Activated T-cell treated with anti-CD3 and anti-CD28 coated beads, Interleukin-2, amount 50 U/mL, for 4 hours (primary cell): Measurements from ENCODE around the gene TRIM44. TPM values are rescaled to one million over a fixed set of nuclear protein-coding genes. Genes with fewer than 3 reads are reported as not detected.

Experiments
- ATAC-seq, 2 donors: fragments of 200-7000 bp; cut with Tn5 transposase; one replicate each; pipeline ENCODE4 v1.10.0; 2021
- DNase-seq: peaks from one replicate; pipeline ENCODE4 v3.0.0-alpha.2; 2020
- H3K27me3 Mint-ChIP-seq: one replicate; pipeline ENCODE4 v1.8.0; 2021; ENCODE audit warnings: low read depth, mixed read lengths
- H3K36me3 Mint-ChIP-seq: one replicate; pipeline ENCODE4 v1.8.0; 2022; ENCODE audit warnings: mixed read lengths; ENCODE audit not compliant: insufficient read depth
- H3K4me1 Mint-ChIP-seq: one replicate; pipeline ENCODE4 v1.8.0; 2021; ENCODE audit warnings: low read depth, mixed read lengths
- H3K4me3 Mint-ChIP-seq: one replicate; pipeline ENCODE4 v1.8.0; 2021; ENCODE audit warnings: mild to moderate bottlenecking, moderate library complexity, mixed read lengths
- H3K9me3 Mint-ChIP-seq: one replicate; pipeline ENCODE4 v1.8.0; 2021; ENCODE audit warnings: mixed read lengths
- total RNA-seq, 3 donors: library from RNA; stranded (reverse); gene quantifications; one replicate each; pipeline ENCODE4 v1.2.1, GENCODE V29; 2021

TRIM44 gene
- total RNA-seq, 3 donors from 2014 or later = 38.6 to 48.5 (median 45.3) TPM

- no peak overlapping the region for H3K4me3 Mint-ChIP-seq
- ATAC-seq (no peak), DNase-seq (no peak)
- H3K9me3 Mint-ChIP-seq = peaks cover 15% of the 10 kb centered on the region
- H3K36me3 Mint-ChIP-seq = no peaks in the 10 kb centered on the region
- peaks cover 2% of the 10 kb centered on the region for H3K27me3 Mint-ChIP-seq
- no peaks in the 10 kb centered on the region for H3K4me1 Mint-ChIP-seq
Measured at GRCh38 chr11:35864131-35864530, 201.6 kb downstream of the TRIM44 start.

GRCh38 chr11:35866601-35867000, 204.0 kb downstream of the TRIM44 start:
- no peaks in the 10 kb centered on the region for H3K36me3 Mint-ChIP-seq
- ATAC-seq (no peak), DNase-seq (no peak)
- no peaks in the 10 kb centered on the region for H3K4me1 Mint-ChIP-seq
- H3K9me3 Mint-ChIP-seq = peaks cover 15% of the 10 kb centered on the region
- no peak overlapping the region for H3K4me3 Mint-ChIP-seq
- peaks cover 2% of the 10 kb centered on the region for H3K27me3 Mint-ChIP-seq

Other genes starting within 250 kb of the TRIM44 start
- gene SLC1A2, start 243.2 kb upstream of the TRIM44 start, total RNA-seq = under 1 TPM; 0.03 to 0.13 (median 0.05) TPM
- gene PAMR1, start 137.2 kb upstream of the TRIM44 start, total RNA-seq = not detected
- gene FJX1, start 44.3 kb upstream of the TRIM44 start, total RNA-seq = 1 to 10 TPM; 1.5 to 2.7 (median 1.6) TPM